GM19395 (cell line): Measurements from ENCODE around the gene NPTN.
"Not testable (repeated sequence)": the region's sequence is repeated elsewhere in the genome, so short reads cannot be mapped to it uniquely, and the experiment has no call there.

ENCODE experiments used
- ATAC-seq: cut with Tn5 transposase; IDR thresholded peaks from one replicate; pipeline ENCODE4 v1.9.1; 2021; ENCODE audit warnings: mild to moderate bottlenecking, moderate library complexity; ENCODE audit not compliant: unreplicated experiment

Gene NPTN

GRCh38 chr15:73573037-73573436 lies 60.2 kb downstream of the NPTN start:
- ATAC-seq: no peak

- no peak for ATAC-seq
These were observed 60.9 kb downstream of the NPTN start for GRCh38 chr15:73572296-73572695.

GRCh38 chr15:73571346-73571745 lies 61.8 kb downstream of the NPTN start:
- ATAC-seq: no peak

GRCh38 chr15:73570355-73571032 lies 62.7 kb downstream of the NPTN start:
- ATAC-seq: no peak

- ATAC-seq: no peak
These were observed 63.8 kb downstream of the NPTN start for GRCh38 chr15:73569361-73569760.

GRCh38 chr15:73568564-73569280 lies 64.5 kb downstream of the NPTN start:
- no peak for ATAC-seq

- ATAC-seq: no peak
These were observed 66.2 kb downstream of the NPTN start for GRCh38 chr15:73567020-73567419.

- ATAC-seq: no peak
These were observed 68.9 kb downstream of the NPTN start for GRCh38 chr15:73564255-73564654.

GRCh38 chr15:73560501-73561117 lies 72.6 kb downstream of the NPTN start:
- no peak for ATAC-seq

- no peak for ATAC-seq
These were observed 74.7 kb downstream of the NPTN start for GRCh38 chr15:73558529-73558928.

- no peak for ATAC-seq
These were observed 78.1 kb downstream of the NPTN start for GRCh38 chr15:73555080-73555479.

GRCh38 chr15:73550190-73550589 lies 83.0 kb downstream of the NPTN start:
- ATAC-seq: no peak

GRCh38 chr15:73548925-73549324 lies 84.3 kb downstream of the NPTN start:
- not testable (repeated sequence) for ATAC-seq

GRCh38 chr15:73541479-73541878 lies 91.7 kb downstream of the NPTN start:
- no peak for ATAC-seq

- ATAC-seq: no peak
These were observed 93.0 kb downstream of the NPTN start for GRCh38 chr15:73540161-73540560.

GRCh38 chr15:73539212-73540128 lies 93.7 kb downstream of the NPTN start:
- ATAC-seq: no peak

- no peak for ATAC-seq
These were observed 94.5 kb downstream of the NPTN start for GRCh38 chr15:73538563-73539211.

GRCh38 chr15:73538123-73538522 lies 95.1 kb downstream of the NPTN start:
- no peak for ATAC-seq

- no peak for ATAC-seq
These were observed 102.5 kb downstream of the NPTN start for GRCh38 chr15:73530649-73531048.

- ATAC-seq: no peak
These were observed 105.6 kb downstream of the NPTN start for GRCh38 chr15:73527598-73527997.

GRCh38 chr15:73524919-73525318 lies 108.3 kb downstream of the NPTN start:
- no peak for ATAC-seq
